Cardiac ventricle fibroblast (primary cell): ENCODE data around the gene TMBIM6. TPM values are rescaled to one million over a fixed set of nuclear protein-coding genes. Genes with fewer than 3 reads are reported as not detected.

Experiments
- total RNA-seq: library from RNA; depleted of rRNA; stranded (reverse); fragments of >200 nt; gene quantifications from 2 replicates; pipeline ENCODE4 v1.2.3, GENCODE V29; 2015

The TMBIM6 gene
- 225 and 288 TPM in 2 replicates for total RNA-seq

GRCh38 chr12:49740930-49741881 lies at the start of gene TMBIM6:
TMBIM6 (plus strand) TSS chr12:49741557; CDS start chr12:49752494, 10,937 bp downstream.

GRCh38 chr12:49707128-49707811 lies 34.1 kb upstream of the TMBIM6 start, which contains the start of gene FMNL3:
FMNL3 (minus strand) TSS chr12:49707405; CDS start chr12:49707180, 225 bp downstream.

Other genes starting within 250 kb of the TMBIM6 start
- gene KCNH3, start 202.5 kb upstream of the TMBIM6 start, total RNA-seq, result 0.05 and 0.12 TPM in 2 replicates
- 32.1 and 33.8 TPM in 2 replicates for gene MCRS1, start 173.4 kb upstream of the TMBIM6 start, total RNA-seq
- 0.06 and 0.15 TPM in 2 replicates for gene FAM186B, start 135.9 kb upstream of the TMBIM6 start, total RNA-seq
- 6.0 and 7.6 TPM in 2 replicates for gene PRPF40B, start 118.0 kb upstream of the TMBIM6 start, total RNA-seq
- 17.1 and 24.0 TPM in 2 replicates for gene FMNL3, start 34.2 kb upstream of the TMBIM6 start, total RNA-seq
- 20.7 and 25.1 TPM in 2 replicates for gene NCKAP5L, start 86.9 kb downstream of the TMBIM6 start, total RNA-seq
- 2.9 and 4.5 TPM in 2 replicates for gene BCDIN3D, start 101.5 kb downstream of the TMBIM6 start, total RNA-seq
- 209 and 210 TPM in 2 replicates for gene FAIM2, start 162.3 kb downstream of the TMBIM6 start, total RNA-seq
- gene AQP2, start 209.2 kb downstream of the TMBIM6 start, total RNA-seq, result 0.31 TPM in 1 of 2 replicates, not detected in the other
- 7.6 and 8.0 TPM in 2 replicates for gene AQP5, start 220.3 kb downstream of the TMBIM6 start, total RNA-seq
- gene AQP6, start 231.4 kb downstream of the TMBIM6 start, total RNA-seq, result 0.37 and 0.73 TPM in 2 replicates